Measurements from ENCODE around the gene STOX2.

Gene STOX2

GRCh38 chr4:184052616-184053015, 147.5 kb downstream of the STOX2 start:
- H2BK5ac ChIP-seq (ENCODE audit: low read depth, low read length, poor library complexity): no peak overlapping the region
- no peaks in the 10 kb centered on the region for H3K79me1 ChIP-seq (ENCODE audit: low read length)
- no peak overlapping the region for H4K8ac ChIP-seq (ENCODE audit: low read depth, low read length)
- no peak overlapping the region for H4K91ac ChIP-seq (ENCODE audit: low read depth, low read length)
- H2BK12ac ChIP-seq (ENCODE audit: low read length): no peak overlapping the region
- no peaks in the 10 kb centered on the region for H3K36me3 ChIP-seq (ENCODE audit: control insufficient read depth in 1 of 2, insufficient read depth in 2 of 2, low read length in 2 of 2)
- H3K14ac ChIP-seq (ENCODE audit: low read length): no peak overlapping the region
- no peaks in the 10 kb centered on the region for H3K4me1 ChIP-seq (ENCODE audit: control insufficient read depth in 1 of 2, insufficient read depth in 2 of 2, low read length in 2 of 2)
- WGBS (ENCODE audit: extremely low coverage, insufficient coverage, insufficient read length): no CpG with 5 or more reads among the region's 2 CpGs
- no peaks in the 10 kb centered on the region for H3K79me2 ChIP-seq (ENCODE audit: control insufficient read depth, insufficient read depth, low read length, poor library complexity)
- H3K27ac ChIP-seq (ENCODE audit: low read depth, low read length): no peak overlapping the region
- no peak overlapping the region for H3K23ac ChIP-seq (ENCODE audit: low read length)
- H2AK5ac ChIP-seq (ENCODE audit: low read length): no peak overlapping the region
- no peak overlapping the region for H3K18ac ChIP-seq (ENCODE audit: low read length)
- H3K27me3 ChIP-seq (ENCODE audit: insufficient read depth, low read length): no peaks in the 10 kb centered on the region
- no peak overlapping the region for H3K4me3 ChIP-seq (ENCODE audit: low read depth, low read length)
- no peak for DNase-seq
- H3K4ac ChIP-seq (ENCODE audit: low read depth, low read length): no peak overlapping the region
- H3K9ac ChIP-seq (ENCODE audit: low read length): no peak overlapping the region
- no peak overlapping the region for H3K4me2 ChIP-seq (ENCODE audit: low read length)
- no peak overlapping the region for H2BK120ac ChIP-seq (ENCODE audit: insufficient read depth, low read length, poor library complexity)
- no peak overlapping the region for H4K12ac ChIP-seq (ENCODE audit: low read depth, low read length)
- no peak overlapping the region for H2AFZ ChIP-seq (ENCODE audit: insufficient read depth, low read length, poor library complexity)
- H3K9me3 ChIP-seq (ENCODE audit: insufficient read depth, low read depth, low read length): peaks cover 3% of the 10 kb centered on the region

GRCh38 chr4:184053434-184053833, 148.3 kb downstream of the STOX2 start:
- Histone ChIP-seq H3K14ac (ENCODE audit: low read length) (no peak overlapping the region), H3K79me2 (ENCODE audit: control insufficient read depth, insufficient read depth, low read length, poor library complexity) (no peaks in the 10 kb centered on the region), H3K36me3 (ENCODE audit: control insufficient read depth in 1 of 2, insufficient read depth in 2 of 2, low read length in 2 of 2) (no peaks in the 10 kb centered on the region), H3K18ac (ENCODE audit: low read length) (no peak overlapping the region), H2AFZ (ENCODE audit: insufficient read depth, low read length, poor library complexity) (no peak overlapping the region), H4K12ac (ENCODE audit: low read depth, low read length) (no peak overlapping the region), H3K27me3 (ENCODE audit: insufficient read depth, low read length) (no peaks in the 10 kb centered on the region), H3K4me2 (ENCODE audit: low read length) (no peak overlapping the region), H3K27ac (ENCODE audit: low read depth, low read length) (no peak overlapping the region), H3K9ac (ENCODE audit: low read length) (no peak overlapping the region), H2BK5ac (ENCODE audit: low read depth, low read length, poor library complexity) (no peak overlapping the region), H2BK12ac (ENCODE audit: low read length) (no peak overlapping the region), H2AK5ac (ENCODE audit: low read length) (no peak overlapping the region), H3K4me1 (ENCODE audit: control insufficient read depth in 1 of 2, insufficient read depth in 2 of 2, low read length in 2 of 2) (no peaks in the 10 kb centered on the region), H4K8ac (ENCODE audit: low read depth, low read length) (no peak overlapping the region), H3K4me3 (ENCODE audit: low read depth, low read length) (no peak overlapping the region), H3K4ac (ENCODE audit: low read depth, low read length) (no peak overlapping the region), H3K23ac (ENCODE audit: low read length) (no peak overlapping the region), H2BK120ac (ENCODE audit: insufficient read depth, low read length, poor library complexity) (no peak overlapping the region), H3K79me1 (ENCODE audit: low read length) (no peaks in the 10 kb centered on the region), H3K9me3 (ENCODE audit: insufficient read depth, low read depth, low read length) (peaks cover 3% of the 10 kb centered on the region), H4K91ac (ENCODE audit: low read depth, low read length) (no peak overlapping the region)
- no CpG with 5 or more reads among the region's 5 CpGs for WGBS (ENCODE audit: extremely low coverage, insufficient coverage, insufficient read length)
- DNase-seq: no peak

- Histone ChIP-seq H3K4me1 (ENCODE audit: control insufficient read depth in 1 of 2, insufficient read depth in 2 of 2, low read length in 2 of 2) (no peaks in the 10 kb centered on the region), H2AK5ac (ENCODE audit: low read length) (no peak overlapping the region), H4K91ac (ENCODE audit: low read depth, low read length) (no peak overlapping the region), H2BK120ac (ENCODE audit: insufficient read depth, low read length, poor library complexity) (no peak overlapping the region), H3K18ac (ENCODE audit: low read length) (no peak overlapping the region), H3K9ac (ENCODE audit: low read length) (peak overlapping the region; percentile 16), H3K4me3 (ENCODE audit: low read depth, low read length) (no peak overlapping the region), H3K27ac (ENCODE audit: low read depth, low read length) (no peak overlapping the region), H3K4ac (ENCODE audit: low read depth, low read length) (no peak overlapping the region), H3K14ac (ENCODE audit: low read length) (no peak overlapping the region), H3K27me3 (ENCODE audit: insufficient read depth, low read length) (no peaks in the 10 kb centered on the region), H3K79me2 (ENCODE audit: control insufficient read depth, insufficient read depth, low read length, poor library complexity) (no peaks in the 10 kb centered on the region), H3K36me3 (ENCODE audit: control insufficient read depth in 1 of 2, insufficient read depth in 2 of 2, low read length in 2 of 2) (no peaks in the 10 kb centered on the region), H4K8ac (ENCODE audit: low read depth, low read length) (no peak overlapping the region), H2BK12ac (ENCODE audit: low read length) (no peak overlapping the region), H2AFZ (ENCODE audit: insufficient read depth, low read length, poor library complexity) (no peak overlapping the region), H3K9me3 (ENCODE audit: insufficient read depth, low read depth, low read length) (no peaks in the 10 kb centered on the region), H2BK5ac (ENCODE audit: low read depth, low read length, poor library complexity) (no peak overlapping the region), H3K79me1 (ENCODE audit: low read length) (no peaks in the 10 kb centered on the region), H3K23ac (ENCODE audit: low read length) (no peak overlapping the region), H4K12ac (ENCODE audit: low read depth, low read length) (no peak overlapping the region), H3K4me2 (ENCODE audit: low read length) (no peak overlapping the region)
- no CpG with 5 or more reads among the region's 14 CpGs for WGBS (ENCODE audit: extremely low coverage, insufficient coverage, insufficient read length)
- DNase-seq: no peak
Observed at GRCh38 chr4:184056877-184057276, 151.8 kb downstream of the STOX2 start.

- Histone ChIP-seq H3K36me3 (ENCODE audit: control insufficient read depth in 1 of 2, insufficient read depth in 2 of 2, low read length in 2 of 2) (no peaks in the 10 kb centered on the region), H3K4me3 (ENCODE audit: low read depth, low read length) (no peak overlapping the region), H3K79me1 (ENCODE audit: low read length) (no peaks in the 10 kb centered on the region), H4K12ac (ENCODE audit: low read depth, low read length) (no peak overlapping the region), H3K79me2 (ENCODE audit: control insufficient read depth, insufficient read depth, low read length, poor library complexity) (no peaks in the 10 kb centered on the region), H2BK120ac (ENCODE audit: insufficient read depth, low read length, poor library complexity) (no peak overlapping the region), H2BK12ac (ENCODE audit: low read length) (no peak overlapping the region), H2AK5ac (ENCODE audit: low read length) (no peak overlapping the region), H3K18ac (ENCODE audit: low read length) (no peak overlapping the region), H3K4me2 (ENCODE audit: low read length) (no peak overlapping the region), H4K8ac (ENCODE audit: low read depth, low read length) (no peak overlapping the region), H3K4me1 (ENCODE audit: control insufficient read depth in 1 of 2, insufficient read depth in 2 of 2, low read length in 2 of 2) (no peaks in the 10 kb centered on the region), H3K9me3 (ENCODE audit: insufficient read depth, low read depth, low read length) (no peaks in the 10 kb centered on the region), H3K9ac (ENCODE audit: low read length) (no peak overlapping the region), H2AFZ (ENCODE audit: insufficient read depth, low read length, poor library complexity) (no peak overlapping the region), H2BK5ac (ENCODE audit: low read depth, low read length, poor library complexity) (no peak overlapping the region), H3K23ac (ENCODE audit: low read length) (no peak overlapping the region), H3K27me3 (ENCODE audit: insufficient read depth, low read length) (no peaks in the 10 kb centered on the region), H3K14ac (ENCODE audit: low read length) (no peak overlapping the region), H3K4ac (ENCODE audit: low read depth, low read length) (no peak overlapping the region), H4K91ac (ENCODE audit: low read depth, low read length) (no peak overlapping the region), H3K27ac (ENCODE audit: low read depth, low read length) (no peak overlapping the region)
- no peak for DNase-seq
- WGBS (ENCODE audit: extremely low coverage, insufficient coverage, insufficient read length): no CpG with 5 or more reads among the region's 6 CpGs
Observed at GRCh38 chr4:184058026-184058425, 152.9 kb downstream of the STOX2 start.
